H1 (cell line): ENCODE data around the gene MAD2L2. TPM values are rescaled to one million over a fixed set of nuclear protein-coding genes. Genes with fewer than 3 reads are reported as not detected.

Experiments used
- CTCF ChIA-PET: fragments of 300-600 bp; sonication (Branson Sonifier 250); formaldehyde crosslinking; loops from one replicate; lab custom pipeline; 2021; ENCODE audit not compliant: partially characterized antibody; lab: Charles Lee
- POLR2A ChIA-PET: fragments of 300-600 bp; sonication (Branson Sonifier 250); formaldehyde crosslinking; loops from one replicate; lab custom pipeline; 2021; ENCODE audit warnings: inconsistent platforms; ENCODE audit not compliant: partially characterized antibody; lab: Charles Lee
- DNase-seq, 2 experiments: peaks; one replicate each; pipeline versions ENCODE4 v3.0.0 to v3.0.0-alpha.2; 2010 to 2022; ENCODE audit warnings: low spot score in 2 of 2, low read depth in 1 of 2, mixed read lengths in 1 of 2
- FAIRE-seq: peaks from 2 replicates; lab custom pipeline; 2011; peaks lifted over from hg19 to GRCh38; lab: Jason Lieb, UNC
- H2AFZ ChIP-seq: 2 replicates; pipeline ENCODE4 v1.8.1; 2012; ENCODE audit warnings: low read length, inconsistent platforms
- H2AK5ac ChIP-seq: 2 replicates; pipeline ENCODE4 v1.6.1; 2013; ENCODE audit warnings: low read depth, low read length
- H2BK120ac ChIP-seq: replicated peaks from 2 replicates; pipeline ENCODE3; 2013; ENCODE audit warnings: low read depth, low read length, inconsistent platforms
- H2BK12ac ChIP-seq: 2 replicates; pipeline ENCODE4 v1.6.1; 2013; ENCODE audit warnings: low read depth, low read length
- H2BK15ac ChIP-seq: 2 replicates; pipeline ENCODE4 v1.6.1; 2013; ENCODE audit warnings: low read length
- H2BK20ac ChIP-seq: 2 replicates; pipeline ENCODE4 v1.6.1; 2013; ENCODE audit warnings: low read length
- H2BK5ac ChIP-seq: 2 replicates; pipeline ENCODE4 v1.6.1; 2013; ENCODE audit warnings: low read depth, low read length
- H3K14ac ChIP-seq: 2 replicates; pipeline ENCODE4 v1.6.1; 2013; ENCODE audit warnings: inconsistent platforms; ENCODE audit not compliant: insufficient read length
- H3K18ac ChIP-seq: 2 replicates; pipeline ENCODE4 v1.6.1; 2013; ENCODE audit warnings: low read length; ENCODE audit errors: extremely low read depth
- H3K23ac ChIP-seq: 2 replicates; pipeline ENCODE4 v1.6.1; 2013; ENCODE audit warnings: inconsistent platforms; ENCODE audit not compliant: insufficient read length
- H3K23me2 ChIP-seq: 2 replicates; pipeline ENCODE4 v1.6.1; 2013; ENCODE audit warnings: low read depth, low read length
- H3K27ac ChIP-seq: 2 replicates; pipeline ENCODE4 v1.6.1; 2011; ENCODE audit warnings: low read depth, low read length, inconsistent platforms
- H3K27me3 ChIP-seq, 4 experiments: replicated peaks in 1 of 4; 1 replicate in 1 of 4; 2 replicates in 3 of 4; pipeline versions ENCODE4 v1.6.1 to v1.8.1; 2011 to 2013; ENCODE audit warnings: low read length in 3 of 4, mild to moderate bottlenecking in 3 of 4, inconsistent platforms in 2 of 4, mixed read lengths in 2 of 4, moderate library complexity in 1 of 4; ENCODE audit not compliant: control insufficient read depth in 3 of 4, insufficient read depth in 3 of 4; ENCODE audit errors: extremely low read depth in 1 of 4
- H3K36me3 ChIP-seq, 4 experiments: 2 replicates each; pipeline versions ENCODE4 v1.6.1 to v1.8.1; 2011 to 2013; ENCODE audit warnings: mild to moderate bottlenecking in 4 of 4, low read length in 3 of 4, moderate library complexity in 2 of 4, control low read depth in 1 of 4, inconsistent platforms in 1 of 4; ENCODE audit not compliant: insufficient read depth in 4 of 4, control insufficient read depth in 2 of 4
- H3K4ac ChIP-seq: replicated peaks from 2 replicates; pipeline ENCODE3; 2013; ENCODE audit warnings: low read length, low read depth, mixed read lengths, inconsistent platforms; ENCODE audit not compliant: insufficient read length
- H3K4me1 ChIP-seq, 4 experiments: replicated peaks in 1 of 4; 1 replicate in 1 of 4; 2 replicates in 3 of 4; pipeline versions ENCODE4 v1.6.1 to v1.8.1; 2011 to 2013; ENCODE audit warnings: low read length in 3 of 4, inconsistent platforms in 2 of 4, mixed read lengths in 1 of 4; ENCODE audit not compliant: insufficient read depth in 4 of 4, control insufficient read depth in 3 of 4
- H3K4me2 ChIP-seq, 2 experiments: 2 replicates each; pipeline versions ENCODE4 v1.6.1 to v1.8.1; 2011 to 2013; ENCODE audit warnings: low read depth in 2 of 2, low read length in 2 of 2, control low read depth in 1 of 2, inconsistent platforms in 1 of 2, mild to moderate bottlenecking in 1 of 2; ENCODE audit not compliant: insufficient read depth in 1 of 2
- H3K4me3 ChIP-seq, 4 experiments: fragments of 200-600, 300-600 bp in 1 of 4; sonication (generic), shearing (Covaris generic), sonication (Bioruptor Twin) in 1 of 4; 2 replicates each; pipeline versions ENCODE4 v1.5.1 to v1.8.1; 2011 to 2016; ENCODE audit warnings: low read length in 4 of 4, low read depth in 3 of 4, control low read depth in 2 of 4, inconsistent platforms in 2 of 4, mild to moderate bottlenecking in 2 of 4, mixed read lengths in 1 of 4, moderate library complexity in 1 of 4; ENCODE audit not compliant: insufficient read depth in 2 of 4; ENCODE audit errors: extremely low read depth in 1 of 4
- H3K56ac ChIP-seq: replicated peaks from 2 replicates; pipeline ENCODE3; 2013; ENCODE audit warnings: low read depth, mild to moderate bottlenecking, mixed read lengths, low read length, inconsistent platforms; ENCODE audit not compliant: insufficient read length
- H3K79me1 ChIP-seq: 2 replicates; pipeline ENCODE4 v1.6.1; 2013; ENCODE audit warnings: low read depth, low read length, control low read depth
- H3K79me2 ChIP-seq, 2 experiments: 2 replicates each; pipeline versions ENCODE4 v1.6.1 to v1.8.1; 2012 to 2013; ENCODE audit warnings: low read length in 2 of 2, mild to moderate bottlenecking in 2 of 2, inconsistent platforms in 1 of 2; ENCODE audit not compliant: insufficient read depth in 2 of 2, control insufficient read depth in 1 of 2
- H3K9ac ChIP-seq, 4 experiments: replicated peaks in 1 of 4; 1 replicate in 1 of 4; 2 replicates in 3 of 4; pipeline versions ENCODE4 v1.6.1 to v1.8.1; 2011 to 2013; ENCODE audit warnings: low read depth in 3 of 4, low read length in 3 of 4, control low read depth in 2 of 4, mild to moderate bottlenecking in 2 of 4, moderate library complexity in 2 of 4, inconsistent platforms in 1 of 4; ENCODE audit errors: extremely low read depth in 1 of 4
- H3K9me3 ChIP-seq, 2 experiments: 2 replicates each; pipeline versions ENCODE4 v1.6.1 to v1.8.1; 2012 to 2013; ENCODE audit warnings: mild to moderate bottlenecking in 2 of 2, moderate library complexity in 2 of 2, control low read depth in 1 of 2, inconsistent platforms in 1 of 2, low read depth in 1 of 2, low read length in 1 of 2, mixed read lengths in 1 of 2; ENCODE audit not compliant: insufficient read depth in 2 of 2
- H4K20me1 ChIP-seq, 2 experiments: replicated peaks in 1 of 2; 2 replicates each; pipeline versions ENCODE3 to v1.8.1; 2011 to 2013; ENCODE audit warnings: inconsistent platforms in 2 of 2, low read length in 2 of 2, mild to moderate bottlenecking in 1 of 2; ENCODE audit not compliant: insufficient read depth in 2 of 2, control insufficient read depth in 1 of 2
- H4K5ac ChIP-seq: 2 replicates; pipeline ENCODE4 v1.6.1; 2013; ENCODE audit warnings: low read length, low read depth, mixed read lengths, inconsistent platforms; ENCODE audit not compliant: insufficient read length
- H4K8ac ChIP-seq: 2 replicates; pipeline ENCODE4 v1.8.0; 2013; ENCODE audit warnings: mild to moderate bottlenecking, moderate library complexity, low read length, inconsistent platforms; ENCODE audit not compliant: insufficient read depth; ENCODE audit errors: extremely low read depth
- H4K91ac ChIP-seq: replicated peaks from 2 replicates; pipeline ENCODE3; 2013; ENCODE audit warnings: low read length, mixed read lengths, inconsistent platforms; ENCODE audit not compliant: insufficient read length
- ASH2L ChIP-seq: fragments of 200-600, 300-600 bp; sonication (generic); IDR thresholded peaks from one replicate; pipeline ENCODE4 v1.7.1; 2017; ENCODE audit warnings: low read length
- ATF3 ChIP-seq: IDR thresholded peaks from 2 replicates; pipeline ENCODE4 v1.6.1; 2011; ENCODE audit warnings: low read depth, mild to moderate bottlenecking, low read length; ENCODE audit not compliant: insufficient read depth
- CBX8 ChIP-seq: fragments of 300-800, 300-1000 bp; sonication (generic); IDR thresholded peaks from 2 replicates; pipeline ENCODE4 v1.7.1; 2016; ENCODE audit warnings: low read depth, low read length, borderline replicate concordance
- EP300 ChIP-seq, 2 experiments: IDR thresholded peaks; 1 replicate in 1 of 2; 2 replicates in 1 of 2; pipeline ENCODE4 v1.6.1; 2011 to 2012; ENCODE audit warnings: low read depth in 2 of 2, low read length in 2 of 2, mild to moderate bottlenecking in 2 of 2, borderline replicate concordance in 1 of 2, inconsistent platforms in 1 of 2, moderate library complexity in 1 of 2
- KDM5A ChIP-seq: fragments of 200-600 bp; IDR thresholded peaks from 2 replicates; pipeline ENCODE4 v1.7.1; 2012; ENCODE audit warnings: mild to moderate bottlenecking, low read length, inconsistent platforms, mixed read lengths
- POLR2AphosphoS5 ChIP-seq: IDR thresholded peaks from 2 replicates; pipeline ENCODE4 v1.6.1; 2011; ENCODE audit warnings: low read depth, low read length
- SAP30 ChIP-seq: fragments of 300-600 bp; sonication (generic); IDR thresholded peaks from 2 replicates; pipeline ENCODE4 v1.7.1; 2012; ENCODE audit warnings: low read length, moderate library complexity, mild to moderate bottlenecking, inconsistent platforms; ENCODE audit not compliant: insufficient read depth, insufficient replicate concordance
- SP1 ChIP-seq: IDR thresholded peaks from 2 replicates; pipeline ENCODE4 v1.6.1; 2011; ENCODE audit warnings: low read depth, low read length
- SP4 ChIP-seq: IDR thresholded peaks from 2 replicates; pipeline ENCODE4 v1.6.1; 2012; ENCODE audit warnings: low read length, inconsistent platforms
- SRF ChIP-seq: IDR thresholded peaks from 2 replicates; pipeline ENCODE4 v1.6.1; 2011; ENCODE audit warnings: mild to moderate bottlenecking, low read depth, low read length, moderate library complexity
- YY1 ChIP-seq: IDR thresholded peaks from 2 replicates; pipeline ENCODE4 v1.6.1; 2011; ENCODE audit warnings: low read depth, mild to moderate bottlenecking, low read length
- ZNF274 ChIP-seq: IDR thresholded peaks from 2 replicates; pipeline ENCODE4 v1.7.0; 2012; ENCODE audit warnings: low read length, borderline replicate concordance; ENCODE audit errors: extremely low read depth
- WGBS, 2 experiments: shearing (Covaris generic) in 1 of 2; methylation state at CpG; one replicate each; pipeline versions ENCODE4 v1.1.6 to v1.1.7; 2013 to 2015; ENCODE audit warnings: low lambda C conversion rate in 2 of 2, mixed read lengths in 2 of 2, inconsistent platforms in 1 of 2, low coverage in 1 of 2, missing lambda C conversion rate in 1 of 2; ENCODE audit not compliant: insufficient replicate concordance in 2 of 2, insufficient coverage in 1 of 2, insufficient read length in 1 of 2; ENCODE audit errors: extremely low coverage in 1 of 2, missing lambda C conversion rate in 1 of 2; 5-methylcytosine and 5-hydroxymethylcytosine counted together
- polyA plus RNA-seq, 7 experiments: library from polyadenylated mRNA; depleted of rRNA in 3 of 7; stranded (reverse) in 5 of 7; unstranded in 2 of 7; fragments of >200 nt in 5 of 7; fragments of 200-250 nt in 2 of 7; gene quantifications; 1 replicate in 5 of 7; 2 replicates in 1 of 7; 4 replicates in 1 of 7; pipeline versions ENCODE4 v1.2.1 to v1.2.3, GENCODE V29; 2011 to 2013; ENCODE audit warnings: missing spikeins in 2 of 7, mixed read lengths in 2 of 7
- total RNA-seq: library from RNA; stranded (reverse); fragmentation: NEBNext Ultra II Directional; extraction: Animal tissue kit (Norgen Biotek cat#: 25700); gene quantifications from 2 replicates; pipeline ENCODE4 v1.2.1, GENCODE V29; 2021

The MAD2L2 gene
- total and polyA plus RNA-seq, 2 of the 8 experiments (the other 6 are each of a cell fraction or from before 2014, with no cell fraction given), result 310 to 469 TPM

- H2AFZ ChIP-seq, result no peak overlapping the region
- CTCF ChIA-PET, result interaction anchor here (0.6 to 8.7 kb wide), 17 partner anchors 9 to 351 kb away, joined by 3 to 66 read pairs (median 3); no protein-coding TSS in a partner anchor
- no peak overlapping the region for H2AK5ac ChIP-seq
- H3K4me1 ChIP-seq, result no peaks in the 10 kb centered on the region
- no peak overlapping the region for H2BK20ac ChIP-seq
- no peak overlapping the region for H3K9ac ChIP-seq
- no peak overlapping the region for H3K4ac ChIP-seq
- no peak overlapping the region for H4K91ac ChIP-seq
- no peak for FAIRE-seq
- H3K9me3 ChIP-seq, result no peaks in the 10 kb centered on the region
- H3K4me3 ChIP-seq, result no peak overlapping the region
- no peak overlapping the region for H4K8ac ChIP-seq
- H2BK12ac ChIP-seq, result no peak overlapping the region
- no peaks in the 10 kb centered on the region for H3K79me1 ChIP-seq
- no peak overlapping the region for H3K18ac ChIP-seq
- H3K27ac ChIP-seq, result no peak overlapping the region
- POLR2A ChIA-PET, result interaction anchor here (1.0 kb wide), 1 partner anchor 48 kb away, joined by 5 read pairs; no protein-coding TSS in a partner anchor
- no peak overlapping the region for H2BK5ac ChIP-seq
- no peaks in the 10 kb centered on the region for H3K36me3 ChIP-seq
- H4K5ac ChIP-seq, result no peak overlapping the region
- H3K23me2 ChIP-seq, result no peaks in the 10 kb centered on the region
- no peaks in the 10 kb centered on the region for H3K79me2 ChIP-seq
- H3K27me3 ChIP-seq, result no peaks in the 10 kb centered on the region; a peak in 1 of 7 replicates
- no peak overlapping the region for H2BK15ac ChIP-seq
- no peak overlapping the region for H3K56ac ChIP-seq
- H3K4me2 ChIP-seq, result no peak overlapping the region
- no peak overlapping the region for H3K23ac ChIP-seq
- no peak for DNase-seq
- H3K14ac ChIP-seq, result no peak overlapping the region
- peaks cover 0 to 7% of the 10 kb centered on the region in 2 experiments for H4K20me1 ChIP-seq
- no peak overlapping the region for H2BK120ac ChIP-seq
- 88% methylated on average over 11 of the region's 11 CpGs; no CpG with 5 or more reads in 1 of the 2 experiments for WGBS, 2 experiments
- TF ChIP-seq CBX8 (no peak), SRF (no peak), SAP30 (no peak), EP300 (IDR thresholded peaks at IDR 0.05; ENCODE audit: borderline replicate concordance in 1 of 2, low read depth in 2 of 2, low read length in 2 of 2) (no peak), POLR2AphosphoS5 (no peak), ZNF274 (no peak), KDM5A (no peak), ATF3 (no peak), SP1 (no peak), ASH2L (no peak), YY1 (no peak), SP4 (no peak)
Measured at GRCh38 chr1:11634365-11635192, 46.4 kb downstream of the MAD2L2 start.
